IPS-15b (cell line): ENCODE results near the gene COL4A3.

Experiments used
- H3K27me3 ChIP-seq: one replicate; pipeline ENCODE4 v1.6.1; 2013; ENCODE audit warnings: low read length; ENCODE audit not compliant: control insufficient read depth, insufficient read depth
- H3K36me3 ChIP-seq: one replicate; pipeline ENCODE4 v1.6.1; 2013; ENCODE audit warnings: low read length; ENCODE audit not compliant: control insufficient read depth, insufficient read depth
- H3K4me1 ChIP-seq: one replicate; pipeline ENCODE4 v1.6.1; 2013; ENCODE audit warnings: mild to moderate bottlenecking, low read length; ENCODE audit not compliant: control insufficient read depth, insufficient read depth
- H3K4me3 ChIP-seq: one replicate; pipeline ENCODE4 v1.5.1; 2013; ENCODE audit warnings: low read depth, low read length
- H3K9ac ChIP-seq: one replicate; pipeline ENCODE4 v1.6.1; 2013; ENCODE audit warnings: low read depth, mild to moderate bottlenecking, low read length
- H3K9me3 ChIP-seq: one replicate; pipeline ENCODE4 v1.6.1; 2013; ENCODE audit warnings: mild to moderate bottlenecking, low read length; ENCODE audit not compliant: control insufficient read depth, insufficient read depth

The COL4A3 gene

DNA sequence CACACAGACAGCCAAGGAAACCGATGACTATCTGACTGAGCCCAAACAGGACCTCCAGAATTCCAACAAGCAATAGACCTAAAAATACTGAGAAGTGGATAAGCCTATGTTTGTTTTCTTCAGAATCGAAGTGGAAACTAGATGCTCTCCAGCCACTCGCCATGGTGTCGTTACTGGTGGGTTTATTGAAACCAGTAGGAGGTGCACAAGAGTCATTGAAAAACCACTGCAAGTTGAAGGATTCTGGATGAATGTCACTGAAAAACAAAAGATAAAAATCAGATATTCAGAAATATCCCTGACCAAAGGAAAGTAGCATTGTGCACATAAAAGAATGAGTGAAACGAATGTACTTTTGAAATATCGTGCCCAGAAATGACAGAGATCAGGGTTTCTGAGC, 199.3 kb downstream of the COL4A3 start:
- Histone ChIP-seq H3K4me1 (no peaks in the 10 kb centered on the region), H3K9ac (no peak overlapping the region), H3K36me3 (no peaks in the 10 kb centered on the region), H3K27me3 (no peaks in the 10 kb centered on the region), H3K9me3 (no peaks in the 10 kb centered on the region), H3K4me3 (no peak overlapping the region)
